HG02763 (cell line): ENCODE measurements around the gene NEDD4L.

Source experiments
- ATAC-seq: cut with Tn5 transposase; IDR thresholded peaks from one replicate; pipeline ENCODE4 v1.9.1; 2021; ENCODE audit warnings: mild to moderate bottlenecking, moderate library complexity; ENCODE audit not compliant: unreplicated experiment

Gene NEDD4L

GRCh38 chr18:58228762-58229161 is 184.7 kb downstream of the NEDD4L start:
- no peak for ATAC-seq

- ATAC-seq, result no peak
Measured at GRCh38 chr18:58229162-58229561, 185.1 kb downstream of the NEDD4L start.

- no peak for ATAC-seq
Measured at GRCh38 chr18:58230438-58231179, 186.6 kb downstream of the NEDD4L start.

GRCh38 chr18:58231930-58232329 is 187.9 kb downstream of the NEDD4L start:
- no peak for ATAC-seq

- no peak for ATAC-seq
Measured at GRCh38 chr18:58232668-58233067, 188.6 kb downstream of the NEDD4L start.

- ATAC-seq, result no peak
Measured at GRCh38 chr18:58234359-58234741, 190.3 kb downstream of the NEDD4L start.

- ATAC-seq, result no peak
Measured at GRCh38 chr18:58235001-58235436, 191.0 kb downstream of the NEDD4L start.

GRCh38 chr18:58239879-58240278 is 195.9 kb downstream of the NEDD4L start:
- ATAC-seq, result no peak

- ATAC-seq, result no peak
Measured at GRCh38 chr18:58241026-58241679, 197.1 kb downstream of the NEDD4L start.

- no peak for ATAC-seq
Measured at GRCh38 chr18:58241877-58242276, 197.9 kb downstream of the NEDD4L start.

GRCh38 chr18:58242435-58242834 is 198.4 kb downstream of the NEDD4L start:
- no peak for ATAC-seq

- ATAC-seq, result no peak
Measured at GRCh38 chr18:58242968-58243367, 198.9 kb downstream of the NEDD4L start.

GRCh38 chr18:58243401-58243800 is 199.4 kb downstream of the NEDD4L start:
- ATAC-seq, result no peak

- ATAC-seq, result no peak
Measured at GRCh38 chr18:58247363-58247834, 203.4 kb downstream of the NEDD4L start.

- no peak for ATAC-seq
Measured at GRCh38 chr18:58249712-58250111, 205.7 kb downstream of the NEDD4L start.

- ATAC-seq, result no peak
Measured at GRCh38 chr18:58251416-58251815, 207.4 kb downstream of the NEDD4L start.

- no peak for ATAC-seq
Measured at GRCh38 chr18:58252166-58252565, 208.1 kb downstream of the NEDD4L start.

GRCh38 chr18:58253318-58253717 is 209.3 kb downstream of the NEDD4L start:
- ATAC-seq, result no peak

GRCh38 chr18:58253871-58254270 is 209.8 kb downstream of the NEDD4L start:
- no peak for ATAC-seq

- no peak for ATAC-seq
Measured at GRCh38 chr18:58254873-58255511, 211.0 kb downstream of the NEDD4L start.

GRCh38 chr18:58255701-58256311 is 211.8 kb downstream of the NEDD4L start:
- ATAC-seq, result no peak
